T-cell (primary cell): ENCODE data around the gene CERS2. TPM values are rescaled to one million over a fixed set of nuclear protein-coding genes. Genes with fewer than 3 reads are reported as not detected.

ENCODE experiments used
- ATAC-seq, 4 experiments: fragments of 200-7000 bp in 3 of 4; fragments of 150-1000 bp in 1 of 4; cut with Tn5 transposase; replicated peaks in 1 of 4; 1 replicate in 3 of 4; 2 replicates in 1 of 4; pipeline ENCODE4 v1.10.0; 2021; ENCODE audit warnings: moderate library complexity in 3 of 4, mild to moderate bottlenecking in 2 of 4, moderate number of reproducible peaks in 1 of 4
- CTCF ChIA-PET, 2 donors: fragments of 300-600 bp; sonication (Branson Sonifier 250); formaldehyde crosslinking; loops; one replicate each; lab custom pipeline; 2022; ENCODE audit warnings: antibody characterized with exemption in 2 of 2; lab: Charles Lee
- POLR2A ChIA-PET, 2 donors: fragments of 300-600 bp; sonication (Branson Sonifier 250); formaldehyde crosslinking; loops; one replicate each; lab custom pipeline; 2022; ENCODE audit warnings: antibody characterized with exemption in 2 of 2; lab: Charles Lee
- DNase-seq, 35 experiments: peaks; one replicate each; pipeline versions ENCODE4 v3.0.0 to v3.0.0-alpha.2; 2013 to 2023
- H3K27ac ChIP-seq: one replicate; pipeline ENCODE4 v1.5.1; 2013; ENCODE audit warnings: low read length
- H3K27me3 ChIP-seq, 2 experiments: replicated peaks in 1 of 2; 1 replicate in 1 of 2; 2 replicates in 1 of 2; pipeline versions ENCODE4 v1.6.1 to v1.7.0; 2013; ENCODE audit warnings: low read length in 1 of 2, mixed read lengths in 1 of 2; ENCODE audit not compliant: control insufficient read depth in 2 of 2, insufficient read depth in 2 of 2; ENCODE audit errors: extremely low read depth in 1 of 2
- H3K36me3 ChIP-seq, 2 donors: 1 replicate in 1 of 2; 2 replicates in 1 of 2; pipeline versions ENCODE4 v1.6.1 to v1.7.0; 2013; ENCODE audit warnings: low read length in 1 of 2; ENCODE audit not compliant: control insufficient read depth in 2 of 2, insufficient read depth in 1 of 2; ENCODE audit errors: extremely low read depth in 1 of 2
- H3K4me1 ChIP-seq, 2 experiments: 1 replicate in 1 of 2; 2 replicates in 1 of 2; pipeline versions ENCODE4 v1.6.1 to v1.7.0; 2013; ENCODE audit warnings: low read length in 2 of 2, mixed read lengths in 1 of 2; ENCODE audit not compliant: insufficient read depth in 2 of 2, control insufficient read depth in 1 of 2; ENCODE audit errors: extremely low read depth in 1 of 2
- H3K4me3 ChIP-seq, 2 donors: 1 replicate in 1 of 2; 2 replicates in 1 of 2; pipeline versions ENCODE4 v1.5.1 to v1.7.0; 2013; ENCODE audit warnings: mild to moderate bottlenecking in 2 of 2, low read length in 1 of 2, moderate library complexity in 1 of 2; ENCODE audit not compliant: control insufficient read depth in 1 of 2; ENCODE audit errors: extremely low read depth in 1 of 2
- H3K9me3 ChIP-seq: 2 replicates; pipeline ENCODE4 v1.7.0; 2013
- H3K27ac Mint-ChIP-seq, 2 donors: one replicate each; pipeline ENCODE4 v1.8.0; 2020 to 2021; ENCODE audit warnings: mild to moderate bottlenecking in 2 of 2, mixed read lengths in 2 of 2
- H3K27me3 Mint-ChIP-seq, 2 donors: one replicate each; pipeline ENCODE4 v1.8.0; 2021 to 2022; ENCODE audit warnings: mixed read lengths in 2 of 2
- H3K36me3 Mint-ChIP-seq: one replicate; pipeline ENCODE4 v1.8.0; 2021; ENCODE audit warnings: mixed read lengths
- H3K4me1 Mint-ChIP-seq, 3 donors: one replicate each; pipeline ENCODE4 v1.8.0; 2020 to 2022; ENCODE audit warnings: mixed read lengths in 3 of 3, mild to moderate bottlenecking in 1 of 3
- H3K4me3 Mint-ChIP-seq, 3 donors: one replicate each; pipeline ENCODE4 v1.8.0; 2020 to 2022; ENCODE audit warnings: mild to moderate bottlenecking in 3 of 3, mixed read lengths in 3 of 3, moderate library complexity in 3 of 3
- H3K9me3 Mint-ChIP-seq, 3 donors: one replicate each; pipeline ENCODE4 v1.8.0; 2020 to 2022; ENCODE audit warnings: mixed read lengths in 3 of 3
- WGBS: methylation state at CpG from one replicate; pipeline ENCODE4 v1.1.5; 2013; ENCODE audit warnings: missing lambda C conversion rate; ENCODE audit not compliant: insufficient coverage; 5-methylcytosine and 5-hydroxymethylcytosine counted together
- total RNA-seq, 35 experiments: library from RNA in 6 of 35; stranded (reverse) in 6 of 35; fragments of 120-200 nt in 1 of 35; gene quantifications; one replicate each; pipeline versions ENCODE4 v1.2.1 to v1.2.4 and lab custom pipeline; 2013 to 2026

The CERS2 gene, protein sequence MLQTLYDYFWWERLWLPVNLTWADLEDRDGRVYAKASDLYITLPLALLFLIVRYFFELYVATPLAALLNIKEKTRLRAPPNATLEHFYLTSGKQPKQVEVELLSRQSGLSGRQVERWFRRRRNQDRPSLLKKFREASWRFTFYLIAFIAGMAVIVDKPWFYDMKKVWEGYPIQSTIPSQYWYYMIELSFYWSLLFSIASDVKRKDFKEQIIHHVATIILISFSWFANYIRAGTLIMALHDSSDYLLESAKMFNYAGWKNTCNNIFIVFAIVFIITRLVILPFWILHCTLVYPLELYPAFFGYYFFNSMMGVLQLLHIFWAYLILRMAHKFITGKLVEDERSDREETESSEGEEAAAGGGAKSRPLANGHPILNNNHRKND
- total RNA-seq, result 100 to 1,000 TPM in 4 of 5 donors, 10 to 100 TPM in 1; 74.3 to 153 (median 135) TPM
- total RNA-seq (2013), result 95.1 TPM
- 85.1 to 207 (median 126) reads per million in 29 experiments for total RNA-seq (lab: John Stamatoyannopoulos, UW)

- Mint-ChIP-seq H3K4me3 (peak within 1 kb of the TSS; percentile 83 to 89 (median 85)), H3K36me3 (no peaks in the 10 kb centered on the region), H3K4me1 (peaks cover 72 to 77% (median 75%) of the 10 kb centered on the region in 3 donors), H3K27me3 (no peaks in the 10 kb centered on the region), H3K9me3 (no peaks in the 10 kb centered on the region), H3K27ac (peak within 1 kb of the TSS; percentile 91 to 94)
- 2% methylated on average over 85 of the region's 106 CpGs for WGBS
- ChIA-PET POLR2A (interaction anchor here (0.6 to 0.8 kb wide), 4 partner anchors 78 to 396 kb away, joined by 4 to 8 read pairs (median 6); partner anchors contain the start of gene MCL1 (in 1 of the 2)), CTCF (interaction anchor here (0.6 to 1.3 kb wide), 5 partner anchors 9 to 880 kb away, joined by 3 to 5 read pairs (median 4); partner anchors contain the start of genes MLLT11 (in 1 of the 2) and PSMB4 (in 1 of the 2))
- peak; percentile 77 to 79 (median 78) for ATAC-seq
- Histone ChIP-seq H3K36me3 (peaks cover 0 to 3% of the 10 kb centered on the region in 2 donors), H3K9me3 (no peaks in the 10 kb centered on the region), H3K27ac (peak within 1 kb of the TSS; percentile 73), H3K4me3 (peak within 1 kb of the TSS; percentile 72 to 91), H3K4me1 (peaks cover 35 to 82% of the 10 kb centered on the region in 2 experiments), H3K27me3 (no peaks in the 10 kb centered on the region)
- peak; percentile 60 to 90 (median 78) for DNase-seq
Measured at GRCh38 chr1:150974580-150975478, at the start of gene CERS2. Gene CERS2, minus strand, starts transcription at chr1:150974835. Its CDS starts 5,745 bp downstream, at chr1:150969090.

DNA sequence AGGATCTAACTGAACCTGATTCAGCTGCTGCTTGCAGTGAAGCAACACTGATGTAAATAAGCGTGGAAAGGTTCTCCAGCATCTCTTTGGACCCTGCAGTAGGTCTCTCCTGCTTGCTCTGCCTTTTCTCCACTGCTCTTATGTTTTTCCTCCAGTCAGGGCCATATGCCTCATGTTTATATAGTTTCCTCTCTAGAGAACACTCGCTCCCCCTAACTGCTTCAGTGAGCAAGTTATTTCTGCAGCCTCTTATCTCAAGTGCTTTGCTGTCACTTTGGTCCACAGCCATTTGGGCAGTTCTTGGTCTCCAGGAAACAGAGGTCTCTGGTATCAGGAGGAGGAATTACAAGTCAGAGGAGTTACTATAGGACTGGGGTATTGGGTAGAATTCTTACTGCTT, 38.9 kb upstream of the CERS2 start:
- no peaks in the 10 kb centered on the region for H3K27me3 ChIP-seq
- peaks cover 23 to 34% of the 10 kb centered on the region in 2 experiments for H3K4me1 ChIP-seq
- ChIA-PET CTCF (interaction anchor here in 1 of 2 donors (0.6 kb wide), 1 partner anchor 86 kb away, joined by 3 read pairs; no protein-coding TSS in a partner anchor), POLR2A (no interaction called here)
- H3K9me3 ChIP-seq, result no peaks in the 10 kb centered on the region
- Mint-ChIP-seq H3K4me3 (no peak overlapping the region), H3K27ac (peak overlapping the region in 1 of 2 donors; percentile 44), H3K4me1 (peaks cover 34 to 44% (median 41%) of the 10 kb centered on the region in 3 donors), H3K27me3 (no peaks in the 10 kb centered on the region), H3K36me3 (peaks cover 13% of the 10 kb centered on the region), H3K9me3 (no peaks in the 10 kb centered on the region)
- WGBS, result 70% methylated on average over 2 of the region's 2 CpGs
- no peak overlapping the region for H3K27ac ChIP-seq
- H3K4me3 ChIP-seq, result no peak overlapping the region
- peaks cover 0 to 19% of the 10 kb centered on the region in 2 donors for H3K36me3 ChIP-seq
- ATAC-seq (no peak), DNase-seq (no peak)

GRCh38 chr1:151012684-151013471, 38.2 kb upstream of the CERS2 start:
- H3K36me3 ChIP-seq, result peaks cover 0 to 13% of the 10 kb centered on the region in 2 donors

DNA sequence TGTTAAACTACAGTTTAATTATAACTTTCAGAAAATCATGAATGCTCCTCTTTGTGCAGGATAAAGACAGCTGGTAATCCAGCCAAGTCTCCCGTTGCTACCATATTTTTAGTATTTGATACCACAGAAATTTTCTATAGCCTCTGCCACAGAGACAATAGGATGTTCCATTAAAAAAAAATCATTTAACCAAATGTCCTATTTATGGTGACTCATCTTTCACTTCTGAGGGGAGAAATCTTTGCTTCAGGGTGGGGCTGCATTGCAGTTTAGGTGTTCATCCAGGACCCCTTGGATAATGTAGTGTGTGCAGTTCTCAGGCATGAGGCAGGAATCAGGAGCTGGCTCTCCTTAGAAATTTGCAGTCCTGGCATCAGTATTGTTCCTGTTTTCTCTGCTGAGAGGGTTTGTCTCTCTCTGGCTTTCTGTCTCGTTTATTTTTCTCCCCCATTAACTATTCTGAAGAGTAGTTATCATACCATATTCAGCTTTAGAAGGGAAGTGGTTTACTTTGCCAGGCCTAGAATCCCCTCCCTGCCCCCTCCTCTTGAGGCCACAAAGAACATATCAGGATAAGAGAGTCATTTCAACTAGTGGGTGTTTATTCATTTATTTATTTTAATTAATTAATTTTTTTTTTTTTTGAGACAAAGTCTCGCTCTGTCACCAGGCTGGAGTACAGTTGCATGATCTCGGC, 36.7 kb upstream of the CERS2 start:
- Mint-ChIP-seq H3K27me3 (no peaks in the 10 kb centered on the region), H3K4me3 (peak overlapping the region; percentile 11 to 56 (median 25)), H3K36me3 (peaks cover 8% of the 10 kb centered on the region), H3K4me1 (peaks cover 56 to 65% (median 62%) of the 10 kb centered on the region in 3 donors), H3K9me3 (no peaks in the 10 kb centered on the region), H3K27ac (peak overlapping the region; percentile 65 to 79)
- ATAC-seq (no peak), DNase-seq (no peak)
- H3K27ac ChIP-seq, result no peak overlapping the region
- H3K4me3 ChIP-seq, result peak overlapping the region in 1 of 2 donors; percentile 15
- no CpG with 5 or more reads among the region's 4 CpGs for WGBS
- H3K9me3 ChIP-seq, result no peaks in the 10 kb centered on the region
- ChIA-PET CTCF (interaction anchor here (0.5 to 1.3 kb wide), 3 partner anchors 13 to 47 kb away, joined by 3 to 6 read pairs (median 4); no protein-coding TSS in a partner anchor), POLR2A (no interaction called here)
- peaks cover 0 to 10% of the 10 kb centered on the region in 2 donors for H3K36me3 ChIP-seq
- peaks cover 32 to 53% of the 10 kb centered on the region in 2 experiments for H3K4me1 ChIP-seq
- H3K27me3 ChIP-seq, result no peaks in the 10 kb centered on the region

More at GRCh38 chr1:151012684-151013471, 38.2 kb upstream of the CERS2 start:
- H3K27ac Mint-ChIP-seq, result peak overlapping the region in 1 of 2 donors; percentile 44
- peaks cover 40 to 50% (median 46%) of the 10 kb centered on the region in 3 donors for H3K4me1 Mint-ChIP-seq
- no peak for ATAC-seq
- peaks cover 8% of the 10 kb centered on the region for H3K36me3 Mint-ChIP-seq
- WGBS, result 93% methylated on average over 10 of the region's 14 CpGs
- Histone ChIP-seq H3K27me3 (no peaks in the 10 kb centered on the region), H3K27ac (no peak overlapping the region), H3K9me3 (no peaks in the 10 kb centered on the region), H3K4me1 (peaks cover 25 to 37% of the 10 kb centered on the region in 2 experiments), H3K4me3 (no peak overlapping the region)
- H3K4me3 Mint-ChIP-seq, result no peak overlapping the region
- DNase-seq, result no peak
- ChIA-PET POLR2A (interaction anchor here in 1 of 2 donors (0.6 kb wide), 1 partner anchor 77 kb away, joined by 3 read pairs; no protein-coding TSS in a partner anchor), CTCF (interaction anchor here in 1 of 2 donors (0.6 to 1.3 kb wide), 2 partner anchors 17 to 87 kb away, joined by 3 read pairs; no protein-coding TSS in a partner anchor)
- H3K9me3 Mint-ChIP-seq, result no peaks in the 10 kb centered on the region
- no peaks in the 10 kb centered on the region for H3K27me3 Mint-ChIP-seq

DNA sequence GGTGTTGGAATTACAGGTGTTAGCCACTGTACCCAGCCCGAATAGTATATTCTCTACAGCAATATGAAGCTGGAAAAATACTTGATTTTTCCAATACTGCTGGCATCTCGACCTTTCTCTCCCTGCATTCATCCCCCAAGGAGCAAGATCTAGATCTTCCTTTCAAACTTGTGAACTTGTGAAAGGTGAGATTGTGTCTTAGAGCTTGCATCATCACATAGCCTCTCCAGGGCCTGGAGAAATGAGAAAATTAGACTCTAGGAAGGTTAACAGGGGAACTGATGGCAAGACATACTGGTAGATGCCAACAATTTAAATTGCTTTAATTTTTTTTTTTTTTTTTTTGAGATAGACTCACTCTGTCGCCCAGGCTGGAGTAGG, 35.7 kb upstream of the CERS2 start:
- Histone ChIP-seq H3K4me1 (peaks cover 32 to 58% of the 10 kb centered on the region in 2 experiments), H3K36me3 (peaks cover 0 to 10% of the 10 kb centered on the region in 2 donors), H3K4me3 (no peak overlapping the region), H3K9me3 (no peaks in the 10 kb centered on the region), H3K27ac (no peak overlapping the region), H3K27me3 (no peaks in the 10 kb centered on the region)
- Mint-ChIP-seq H3K27me3 (no peaks in the 10 kb centered on the region), H3K36me3 (peaks cover 8% of the 10 kb centered on the region), H3K4me3 (peak overlapping the region; percentile 21 to 96 (median 24)), H3K9me3 (no peaks in the 10 kb centered on the region), H3K27ac (no peak overlapping the region), H3K4me1 (peaks cover 66 to 75% (median 72%) of the 10 kb centered on the region in 3 donors)
- ATAC-seq (no peak), DNase-seq (no peak)
- CTCF ChIA-PET, result no interaction called here
- WGBS, result 100% methylated on average over 1 of the region's 3 CpGs
- POLR2A ChIA-PET, result no interaction called here
